ENCODE data around the gene WNT7A.

Gene WNT7A

DNA sequence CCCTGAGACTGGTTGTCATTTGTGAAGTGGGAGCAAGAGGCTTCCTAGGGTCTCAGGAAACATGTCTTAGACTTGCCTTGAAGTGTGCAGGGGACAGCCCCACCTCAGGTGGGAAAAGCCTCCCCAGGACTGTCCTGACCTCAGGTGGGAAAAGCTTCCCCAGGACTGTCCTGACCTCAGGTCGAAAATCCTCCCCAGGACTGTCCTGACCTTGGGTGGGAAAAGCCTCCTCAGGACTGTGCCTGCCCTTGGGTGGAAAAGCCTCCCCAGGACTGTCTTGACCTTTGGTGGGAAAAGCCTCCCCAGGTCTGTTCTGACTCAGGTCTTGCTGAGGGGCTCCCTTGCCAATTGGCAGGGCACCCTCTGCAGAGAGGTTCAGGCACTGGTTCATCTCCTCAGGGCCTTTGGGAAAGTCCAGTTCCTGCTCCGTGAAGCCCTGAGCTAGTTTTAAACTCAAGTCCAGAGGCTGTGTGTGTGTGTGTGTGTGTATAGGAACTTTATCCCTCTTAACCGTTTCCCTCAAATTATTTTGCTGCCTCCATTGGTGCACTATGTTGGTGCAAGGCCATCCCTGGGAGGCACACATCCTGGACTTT is 64.7 kb downstream of the WNT7A start:
- TF ChIP-seq, protein P1, sequence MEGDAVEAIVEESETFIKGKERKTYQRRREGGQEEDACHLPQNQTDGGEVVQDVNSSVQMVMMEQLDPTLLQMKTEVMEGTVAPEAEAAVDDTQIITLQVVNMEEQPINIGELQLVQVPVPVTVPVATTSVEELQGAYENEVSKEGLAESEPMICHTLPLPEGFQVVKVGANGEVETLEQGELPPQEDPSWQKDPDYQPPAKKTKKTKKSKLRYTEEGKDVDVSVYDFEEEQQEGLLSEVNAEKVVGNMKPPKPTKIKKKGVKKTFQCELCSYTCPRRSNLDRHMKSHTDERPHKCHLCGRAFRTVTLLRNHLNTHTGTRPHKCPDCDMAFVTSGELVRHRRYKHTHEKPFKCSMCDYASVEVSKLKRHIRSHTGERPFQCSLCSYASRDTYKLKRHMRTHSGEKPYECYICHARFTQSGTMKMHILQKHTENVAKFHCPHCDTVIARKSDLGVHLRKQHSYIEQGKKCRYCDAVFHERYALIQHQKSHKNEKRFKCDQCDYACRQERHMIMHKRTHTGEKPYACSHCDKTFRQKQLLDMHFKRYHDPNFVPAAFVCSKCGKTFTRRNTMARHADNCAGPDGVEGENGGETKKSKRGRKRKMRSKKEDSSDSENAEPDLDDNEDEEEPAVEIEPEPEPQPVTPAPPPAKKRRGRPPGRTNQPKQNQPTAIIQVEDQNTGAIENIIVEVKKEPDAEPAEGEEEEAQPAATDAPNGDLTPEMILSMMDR (IDR thresholded peaks at IDR 0.05), result no peak
- H3K27ac ChIP-seq, result no peak overlapping the region
- no peak overlapping the region for H3K4me3 ChIP-seq (ENCODE audit: low read depth in 1 of 2, low read length in 1 of 2)
- H3K4me1 ChIP-seq (ENCODE audit: control insufficient read depth in 1 of 2, insufficient read depth in 1 of 2, low read depth in 1 of 2, low read length in 1 of 2), result no peaks in the 10 kb centered on the region
- no peaks in the 10 kb centered on the region for H3K36me3 ChIP-seq
- H3K9me3 ChIP-seq, result peaks cover 29% of the 10 kb centered on the region
- no peaks in the 10 kb centered on the region for H3K27me3 ChIP-seq

DNA sequence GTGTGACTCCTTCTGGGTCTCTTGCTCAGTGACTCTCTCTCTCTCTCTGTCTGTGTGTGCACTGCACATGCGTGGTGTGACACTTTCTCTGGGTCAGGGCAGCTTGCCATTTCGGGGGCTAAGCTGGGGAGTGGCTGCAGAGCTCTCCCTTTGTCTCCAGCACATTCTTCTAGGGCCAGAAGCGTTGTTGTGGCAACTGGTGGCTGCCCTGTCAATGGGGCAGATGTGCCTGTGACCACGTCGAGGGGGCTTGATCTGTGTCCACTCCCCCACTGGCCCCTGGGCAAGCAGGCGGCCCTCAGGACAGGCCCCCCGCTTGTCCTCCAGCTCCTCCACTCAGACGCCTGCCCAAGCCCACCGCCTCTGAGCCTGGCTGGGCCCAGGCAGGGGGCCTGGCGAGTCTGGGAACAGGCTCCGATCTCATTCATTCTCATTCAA is 67.8 kb downstream of the WNT7A start:
- H3K36me3 ChIP-seq, result no peaks in the 10 kb centered on the region
- H3K27me3 ChIP-seq, result no peaks in the 10 kb centered on the region
- TF ChIP-seq, protein P1 (IDR thresholded peaks at IDR 0.05), result no peak
- peaks cover 29% of the 10 kb centered on the region for H3K9me3 ChIP-seq
- no peaks in the 10 kb centered on the region for H3K4me1 ChIP-seq (ENCODE audit: control insufficient read depth in 1 of 2, insufficient read depth in 1 of 2, low read depth in 1 of 2, low read length in 1 of 2)
- no peak overlapping the region for H3K4me3 ChIP-seq (ENCODE audit: low read depth in 1 of 2, low read length in 1 of 2)
- H3K27ac ChIP-seq, result no peak overlapping the region

DNA sequence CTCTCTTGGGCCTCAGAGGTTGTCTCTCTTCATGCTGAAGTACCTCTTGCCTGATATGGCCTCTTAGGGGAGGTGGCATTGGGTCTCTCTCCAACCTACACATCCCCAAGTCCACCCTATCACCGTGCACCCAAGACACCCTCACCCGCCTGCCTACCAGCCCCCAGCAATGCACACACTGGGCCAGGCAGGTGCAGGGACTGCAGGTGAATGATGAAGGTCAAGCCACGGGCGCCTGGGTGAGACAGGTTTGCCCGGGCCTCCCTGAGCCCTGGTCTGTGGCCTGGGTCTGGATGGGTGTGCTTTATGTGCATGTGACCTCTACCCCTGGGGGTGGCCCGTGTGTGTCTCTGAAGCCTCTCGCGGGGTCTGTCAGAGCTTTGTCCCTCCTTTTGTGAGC is 68.3 kb downstream of the WNT7A start:
- H3K4me1 ChIP-seq (ENCODE audit: control insufficient read depth in 1 of 2, insufficient read depth in 1 of 2, low read depth in 1 of 2, low read length in 1 of 2), result no peaks in the 10 kb centered on the region
- H3K27ac ChIP-seq, result no peak overlapping the region
- peaks cover 29% of the 10 kb centered on the region for H3K9me3 ChIP-seq
- no peaks in the 10 kb centered on the region for H3K36me3 ChIP-seq
- H3K4me3 ChIP-seq (ENCODE audit: low read depth in 1 of 2, low read length in 1 of 2), result no peak overlapping the region
- H3K27me3 ChIP-seq, result no peaks in the 10 kb centered on the region
- TF ChIP-seq, protein P1 (IDR thresholded peaks at IDR 0.05), result no peak

DNA sequence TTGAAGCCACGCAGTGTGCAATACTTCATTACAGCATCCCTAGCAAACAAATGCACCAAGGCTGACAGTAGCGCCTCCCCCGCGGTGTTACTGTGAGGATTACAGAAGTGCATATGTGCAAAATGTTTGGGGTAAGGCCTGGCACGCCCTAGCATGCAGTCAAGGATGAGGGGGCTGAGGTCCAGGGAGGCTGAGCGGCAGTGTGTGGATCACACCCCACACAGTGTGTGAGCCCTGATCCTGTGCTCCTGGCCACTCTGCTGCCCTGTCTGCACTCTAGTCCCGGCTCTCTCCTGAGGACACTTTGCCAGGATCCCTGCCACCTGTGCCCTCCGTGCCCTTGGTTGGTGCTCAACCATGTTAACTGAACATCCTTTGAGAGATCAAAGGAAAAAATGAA is 71.3 kb downstream of the WNT7A start:
- H3K4me1 ChIP-seq (ENCODE audit: control insufficient read depth in 1 of 2, insufficient read depth in 1 of 2, low read depth in 1 of 2, low read length in 1 of 2), result no peaks in the 10 kb centered on the region
- TF ChIP-seq, protein P1 (IDR thresholded peaks at IDR 0.05), result no peak
- no peak overlapping the region for H3K27ac ChIP-seq
- no peak overlapping the region for H3K4me3 ChIP-seq (ENCODE audit: low read depth in 1 of 2, low read length in 1 of 2)
- no peaks in the 10 kb centered on the region for H3K36me3 ChIP-seq
- H3K27me3 ChIP-seq, result no peaks in the 10 kb centered on the region
- H3K9me3 ChIP-seq, result peaks cover 1% of the 10 kb centered on the region

DNA sequence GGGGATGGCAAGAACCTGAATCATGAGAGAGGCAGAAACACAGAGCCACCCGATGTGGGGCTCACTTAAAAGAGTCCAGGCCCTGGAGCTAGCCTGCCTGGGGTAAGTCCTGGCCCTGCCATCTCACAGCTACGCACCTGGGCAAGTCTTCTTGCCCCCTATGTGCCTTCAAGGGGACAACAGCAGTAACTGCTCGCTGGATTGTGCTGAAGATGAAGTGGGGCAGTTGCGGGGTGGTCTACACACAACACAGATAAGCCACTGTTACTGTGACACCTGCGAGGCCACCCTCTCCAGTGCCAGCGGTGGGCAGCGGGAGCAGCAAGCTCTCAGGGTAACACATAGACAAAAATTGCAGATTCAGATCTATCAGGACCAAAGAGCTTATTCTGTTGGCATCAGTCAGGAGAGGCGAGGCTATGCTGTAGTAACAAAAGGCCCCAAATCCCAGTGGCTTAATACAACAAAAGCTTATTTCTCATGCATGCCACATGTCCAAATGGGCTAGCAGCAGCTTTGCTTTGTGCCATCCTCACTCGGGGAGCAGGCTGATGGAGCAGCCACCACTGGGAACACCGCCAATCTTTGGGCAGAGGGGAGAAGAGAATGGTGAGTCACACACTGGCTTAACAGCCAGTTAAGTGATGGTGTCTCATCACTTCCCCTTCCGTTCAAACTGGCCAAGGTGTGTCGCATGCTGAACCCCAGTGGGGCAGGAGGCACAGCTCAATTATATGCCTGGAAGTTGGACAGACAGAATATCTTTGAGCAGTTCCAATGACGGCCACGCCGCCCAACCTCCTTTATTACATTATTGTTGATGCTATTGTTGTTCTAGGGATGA is 78.3 kb downstream of the WNT7A start:
- Histone ChIP-seq H3K9me3 (no peaks in the 10 kb centered on the region), H3K27me3 (peaks cover 9% of the 10 kb centered on the region), H3K4me1 (ENCODE audit: control insufficient read depth in 1 of 2, insufficient read depth in 1 of 2, low read depth in 1 of 2, low read length in 1 of 2) (no peaks in the 10 kb centered on the region), H3K36me3 (no peaks in the 10 kb centered on the region), H3K27ac (no peak overlapping the region), H3K4me3 (ENCODE audit: low read depth in 1 of 2, low read length in 1 of 2) (no peak overlapping the region)
- TF ChIP-seq, protein P1 (IDR thresholded peaks at IDR 0.05), result no peak
